ENCODE measurements around the gene SFTA2.
A peak's percentile ranks its signal among the peaks of the same experiment; 100 is the strongest.
"Not testable (repeated sequence)": the region's sequence is repeated elsewhere in the genome, so short reads cannot be mapped to it uniquely, and the experiment has no call there.

The SFTA2 gene

DNA sequence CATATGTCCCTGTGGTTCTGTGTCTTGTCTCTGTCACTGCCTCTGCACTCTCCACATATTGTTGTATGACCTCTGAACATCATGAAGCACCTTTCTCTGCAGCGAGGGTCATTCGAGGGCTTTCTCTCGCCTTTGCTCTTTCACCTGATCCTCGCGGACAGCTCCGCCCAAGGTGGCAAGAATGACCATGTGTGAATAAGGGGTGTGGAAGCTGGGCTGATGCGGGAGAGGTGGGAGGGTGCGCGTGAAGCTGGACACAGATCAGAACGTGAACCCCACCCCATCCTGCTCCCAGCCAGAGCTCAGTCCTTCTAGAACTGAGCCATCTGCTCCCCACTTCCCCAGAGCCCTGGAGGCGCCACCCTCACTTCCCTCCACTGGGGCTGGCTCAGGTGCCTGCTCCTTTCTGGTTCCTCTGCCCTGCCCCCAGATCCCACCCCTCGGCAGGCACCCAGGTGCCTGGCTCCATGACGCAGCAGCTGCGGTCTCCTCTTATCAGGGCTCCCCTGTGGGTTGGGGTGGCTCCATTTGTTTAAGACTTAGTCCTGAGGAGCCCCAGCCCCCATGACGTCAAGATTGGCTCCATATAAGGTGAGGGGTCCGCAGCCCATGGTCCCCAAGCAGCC, 8.5 kb upstream of the SFTA2 start, which contains the start of gene MUCL3:
MUCL3 (plus strand) TSS at position 613 of the 626 bp plus-strand sequence. CDS start 27 bp downstream, outside the sequence.
- DNase-seq = no peak

DNA sequence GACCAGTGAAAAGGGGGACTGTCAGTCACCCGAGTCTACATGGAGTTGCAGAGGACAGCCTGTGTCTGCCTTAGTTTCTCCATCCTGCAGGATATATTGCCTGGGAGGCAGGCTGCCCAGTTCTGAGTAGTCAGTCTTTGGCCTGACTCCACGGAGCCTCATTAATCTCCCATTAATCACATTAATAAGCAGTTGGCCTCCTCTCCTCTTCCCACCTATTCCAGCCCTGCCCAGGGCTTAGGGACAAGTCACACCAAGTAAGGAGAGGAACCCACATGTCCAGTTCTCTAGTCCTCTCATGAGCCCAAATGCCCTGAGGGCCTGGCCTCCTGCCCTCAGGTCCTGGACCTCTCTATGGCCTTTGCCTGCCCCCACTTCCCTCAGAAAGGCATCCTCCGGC, 7.5 kb upstream of the SFTA2 start:
- DNase-seq = no peak

DNA sequence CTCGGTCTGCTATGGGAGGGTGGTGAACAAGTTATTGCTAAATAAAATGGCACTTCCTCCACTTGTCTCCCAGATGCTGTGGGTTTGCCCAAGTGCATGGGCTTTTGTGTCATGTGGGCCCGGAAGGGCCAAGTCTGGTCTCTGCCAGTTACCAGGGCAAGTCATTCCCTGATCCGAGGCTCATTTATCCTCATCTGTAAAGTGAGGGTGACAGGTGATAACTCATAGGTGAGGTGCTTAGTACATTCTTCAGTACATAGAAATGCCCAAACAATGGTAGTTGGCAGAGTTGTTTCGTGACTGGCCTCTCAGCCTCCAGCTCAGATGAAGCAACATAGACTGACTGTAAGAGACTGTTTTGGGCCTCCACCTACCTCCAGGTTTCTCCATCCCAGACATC, 6.8 kb upstream of the SFTA2 start:
- no peak for DNase-seq

DNA sequence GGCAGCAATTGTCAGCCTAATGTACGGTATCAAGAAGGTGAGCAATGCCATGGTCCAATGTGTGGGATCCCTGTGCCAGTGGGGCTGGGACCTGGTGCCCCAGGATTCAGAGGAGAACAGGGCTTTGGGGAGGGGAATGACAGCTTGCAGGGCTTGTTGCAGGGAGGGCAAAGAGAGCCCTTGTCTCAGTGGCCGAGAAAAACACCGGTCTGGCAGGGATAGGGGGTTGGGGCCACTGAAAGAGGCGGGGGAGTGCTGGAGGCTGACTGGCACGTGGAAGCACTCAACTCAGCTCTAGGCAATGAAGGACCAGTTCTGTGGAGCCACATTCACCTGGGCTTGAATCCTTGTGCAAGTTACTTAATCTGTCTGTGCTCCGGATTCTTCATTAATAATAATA, 5.3 kb upstream of the SFTA2 start:
- DNase-seq = no peak

DNA sequence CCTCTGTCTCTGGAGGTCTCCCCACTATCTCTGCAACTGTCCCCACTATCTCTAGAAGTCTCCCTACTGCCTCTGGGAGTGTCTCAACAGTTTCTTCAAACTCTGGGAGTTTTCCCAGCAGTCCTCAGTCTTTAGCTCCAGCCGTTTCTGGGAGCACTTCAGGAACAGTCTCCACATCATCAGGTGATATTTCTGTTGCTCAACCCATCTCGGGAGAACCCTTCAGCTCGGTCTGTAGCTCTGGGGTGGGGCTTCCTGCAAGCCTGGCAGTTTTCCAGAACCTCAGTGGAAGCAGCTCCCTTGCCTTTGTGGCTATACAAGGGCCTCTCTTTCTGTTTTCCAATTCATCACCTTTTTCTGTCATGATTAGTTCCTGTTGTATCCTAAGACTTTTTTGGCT, 3.0 kb upstream of the SFTA2 start:
- no peak for DNase-seq

DNA sequence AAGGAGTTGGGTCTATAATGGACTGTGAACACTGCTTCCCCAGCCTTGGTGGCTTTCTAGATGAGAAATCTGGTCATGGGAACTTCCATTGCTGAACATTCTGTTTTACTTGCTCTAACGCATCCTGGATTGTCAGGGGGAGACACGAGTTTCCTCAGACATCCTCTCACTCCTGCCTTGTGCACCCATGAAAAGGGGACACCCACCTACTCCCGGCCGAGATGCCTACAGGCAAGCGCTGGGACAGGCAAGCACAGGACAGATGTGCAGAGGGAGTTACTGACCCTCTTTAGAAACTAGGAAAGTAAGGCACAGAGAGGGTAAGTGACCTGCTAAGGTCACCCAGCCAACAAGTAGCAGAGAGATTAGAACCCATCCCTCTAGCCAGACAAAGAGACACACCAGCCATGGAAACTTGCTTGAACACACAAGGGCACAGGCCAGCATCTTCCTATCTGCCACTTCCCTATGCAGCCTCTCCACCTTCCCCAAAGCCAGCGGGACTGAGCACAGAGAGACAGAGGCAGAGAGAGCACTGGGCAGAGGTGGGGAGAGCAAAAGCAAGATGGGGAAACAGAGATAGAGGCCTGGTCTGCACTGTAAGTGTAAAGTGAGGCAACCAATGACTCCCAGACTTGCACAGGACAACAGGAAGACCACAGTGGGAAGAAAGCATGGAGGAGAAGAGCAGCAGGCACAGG, 845 bp upstream of the SFTA2 start:
- no peak for DNase-seq

DNA sequence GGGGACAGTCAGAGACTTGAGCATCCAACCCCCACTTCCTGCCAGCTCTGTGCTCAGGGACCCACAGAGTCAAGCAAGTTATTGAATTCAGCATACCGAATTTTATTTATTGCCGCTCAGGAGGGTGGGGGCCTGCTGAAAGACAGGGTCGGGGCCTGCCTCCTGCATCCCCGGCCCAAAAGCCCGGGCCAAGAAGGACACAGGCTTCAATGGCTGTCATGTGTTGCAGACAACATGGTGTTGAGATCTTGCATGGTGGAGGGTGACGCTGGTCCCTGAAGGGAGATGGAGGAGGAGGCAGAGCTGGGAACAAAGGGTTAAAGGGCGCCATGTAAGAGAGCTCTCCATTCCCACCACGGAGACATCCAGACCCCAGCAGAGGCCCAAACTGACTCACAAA, 698 bp downstream of the SFTA2 start:
- no peak for DNase-seq

DNA sequence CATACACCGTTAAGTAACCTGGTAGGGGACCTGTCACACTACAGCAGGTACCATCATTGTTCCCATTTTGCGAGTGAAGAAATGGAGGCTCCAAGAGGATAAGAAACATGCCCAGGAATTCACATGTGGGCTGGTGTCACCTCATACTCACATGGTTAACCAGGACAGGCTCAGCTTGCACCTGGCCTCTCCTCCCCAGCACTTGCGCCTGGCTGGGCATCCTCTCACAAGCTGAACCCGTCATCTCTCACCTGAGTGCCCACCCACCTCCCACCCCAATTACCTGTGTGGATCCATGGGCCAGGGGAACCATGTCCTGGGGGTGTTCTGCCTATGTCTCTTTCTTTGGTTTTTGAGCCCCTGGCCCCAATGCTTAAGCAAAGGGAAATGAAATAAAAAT, 1.5 kb downstream of the SFTA2 start:
- DNase-seq = no peak

DNA sequence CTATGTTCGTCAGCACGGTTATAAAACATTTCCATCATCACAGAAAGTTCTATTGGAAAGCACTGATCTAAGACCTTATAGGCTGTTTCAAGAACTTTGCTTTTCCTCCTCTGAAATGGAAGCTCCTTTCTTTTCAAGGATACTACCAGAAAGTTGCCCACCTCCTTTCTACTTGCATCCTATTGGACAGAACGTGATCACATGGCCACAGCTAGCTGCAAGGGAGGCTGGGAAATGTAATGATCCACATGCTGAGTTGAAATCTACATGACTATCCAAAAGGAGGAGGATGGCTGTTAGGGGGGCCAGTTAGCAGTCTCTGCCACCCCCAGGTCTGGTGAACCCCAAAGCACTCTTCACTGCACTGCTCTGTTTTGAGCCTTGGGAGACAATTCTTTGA, 3.3 kb downstream of the SFTA2 start:
- DNase-seq = no peak

DNA sequence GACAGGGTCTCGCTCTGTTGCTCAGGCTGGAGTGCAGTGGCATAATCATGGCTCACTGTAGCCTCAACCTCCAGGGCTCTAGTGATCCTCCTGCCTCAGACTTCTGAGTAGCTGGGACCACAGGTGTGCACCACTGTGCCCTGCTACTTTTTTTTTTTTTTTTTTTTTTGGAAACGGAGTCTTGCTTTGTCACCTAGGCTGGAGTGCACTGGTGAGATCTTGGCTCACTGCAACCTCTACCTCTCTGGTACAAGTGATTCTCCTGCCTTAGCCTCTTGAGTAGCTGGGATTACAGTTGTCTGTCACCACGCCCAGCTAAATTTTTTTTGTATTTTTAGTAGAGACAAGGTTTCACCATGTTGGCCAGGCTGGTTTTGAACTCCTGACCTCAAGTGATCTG, 4.9 kb downstream of the SFTA2 start:
- not testable (repeated sequence) for DNase-seq

DNA sequence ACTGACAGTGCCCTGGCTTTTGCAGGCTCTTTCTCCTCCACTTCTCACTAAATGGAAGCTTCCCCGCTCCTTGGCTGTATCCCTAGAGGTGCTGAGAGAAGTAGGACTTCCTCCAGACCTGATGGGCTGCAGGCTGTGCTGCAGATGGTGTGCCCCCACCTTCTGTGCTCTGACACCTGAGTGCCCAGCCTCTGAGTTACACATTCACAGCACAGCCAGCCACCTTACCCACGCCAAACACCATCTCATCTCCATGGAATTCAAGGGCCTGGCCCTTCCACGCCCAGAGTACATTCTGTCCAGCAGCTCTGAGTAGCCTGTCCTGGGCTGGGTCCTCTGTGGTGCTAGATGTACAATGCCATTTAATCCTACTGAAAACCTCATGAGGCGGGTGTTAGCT, 5.3 kb downstream of the SFTA2 start:
- no peak for DNase-seq

DNA sequence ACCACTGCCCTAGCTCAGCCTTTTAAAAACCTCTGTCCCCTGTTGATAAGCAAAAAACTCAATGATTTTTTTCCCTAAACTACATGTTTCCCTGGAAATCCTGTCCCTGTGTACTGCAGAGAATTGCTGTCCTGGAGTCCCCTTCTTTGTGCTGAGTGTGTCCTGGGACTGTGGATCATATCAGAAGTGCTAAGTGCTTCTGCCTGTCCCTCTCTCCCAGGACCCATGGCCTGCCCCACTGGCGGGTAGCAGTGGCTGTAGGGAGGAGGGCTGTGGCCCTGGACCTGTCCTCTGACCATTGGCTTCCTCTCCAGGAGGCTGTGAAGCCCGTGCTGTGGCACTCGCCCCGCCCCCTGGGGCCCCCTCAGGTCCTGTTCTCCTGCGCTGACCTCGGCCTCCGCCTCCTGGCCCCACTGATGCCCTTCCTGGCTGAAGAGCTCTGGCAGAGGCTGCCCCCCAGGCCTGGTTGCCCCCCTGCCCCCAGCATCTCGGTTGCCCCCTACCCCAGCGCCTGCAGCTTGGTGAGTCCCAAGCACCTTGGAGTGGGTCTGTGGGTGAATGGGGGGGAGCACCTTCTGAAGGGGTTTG, 7.8 kb downstream of the SFTA2 start:
- DNase-seq = not testable (repeated sequence)

DNA sequence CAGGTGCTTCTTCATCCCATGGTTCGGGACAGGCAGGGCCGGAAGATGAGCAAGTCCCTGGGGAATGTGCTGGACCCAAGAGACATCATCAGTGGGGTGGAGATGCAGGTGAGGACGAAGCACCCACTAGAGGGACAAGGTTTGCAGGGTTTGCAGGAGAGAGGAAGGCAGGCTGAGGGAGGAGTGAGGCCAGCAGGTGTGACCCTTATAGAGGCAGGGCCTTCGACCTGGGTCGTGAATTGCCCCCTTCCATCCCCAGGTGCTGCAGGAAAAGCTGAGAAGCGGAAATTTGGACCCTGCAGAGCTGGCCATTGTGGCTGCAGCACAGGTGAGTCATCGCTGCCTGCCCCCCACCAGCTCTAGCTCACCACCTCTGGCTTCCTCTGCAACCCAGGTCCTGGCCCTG, 9.5 kb downstream of the SFTA2 start:
- no peak for DNase-seq

DNA sequence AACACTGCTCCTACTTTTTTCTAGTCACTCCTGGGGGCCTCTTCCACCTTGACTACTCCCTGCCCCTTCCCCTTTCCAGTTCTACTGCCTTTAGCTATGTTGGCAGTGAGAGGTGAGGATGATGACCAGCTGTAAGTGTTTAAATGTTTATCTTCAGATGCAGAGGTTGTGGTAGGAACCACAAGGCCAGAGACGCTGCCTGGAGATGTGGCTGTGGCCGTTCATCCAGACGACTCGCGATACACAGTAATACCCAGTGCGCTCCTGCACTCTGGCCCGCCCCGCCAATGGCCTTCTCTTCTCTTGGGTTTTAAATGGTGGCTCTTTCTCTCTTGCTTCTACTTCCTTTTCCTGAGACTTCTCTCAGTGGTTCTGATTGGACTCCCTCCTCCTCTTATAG, 13.3 kb downstream of the SFTA2 start:
- no peak for DNase-seq

DNA sequence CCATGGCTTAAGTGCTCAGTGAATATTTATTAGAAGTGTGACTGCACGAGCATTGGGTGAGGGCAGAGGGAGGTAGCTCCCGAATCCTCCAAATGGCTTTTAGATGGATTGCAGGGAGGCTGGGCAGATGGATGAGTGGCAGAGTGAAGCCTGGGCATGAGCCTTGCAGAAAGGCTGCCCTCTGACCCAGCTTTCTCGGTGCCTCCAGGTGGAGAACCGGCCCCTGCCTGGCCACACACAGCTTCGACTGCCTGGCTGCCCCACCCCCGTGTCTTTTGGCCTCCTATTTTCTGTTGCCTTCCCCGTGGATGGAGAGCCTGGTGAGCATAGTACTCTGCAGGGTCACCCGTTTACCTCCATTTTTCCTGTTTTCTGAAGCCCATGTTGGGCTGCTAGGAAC, 14.5 kb downstream of the SFTA2 start:
- no peak for DNase-seq

DNA sequence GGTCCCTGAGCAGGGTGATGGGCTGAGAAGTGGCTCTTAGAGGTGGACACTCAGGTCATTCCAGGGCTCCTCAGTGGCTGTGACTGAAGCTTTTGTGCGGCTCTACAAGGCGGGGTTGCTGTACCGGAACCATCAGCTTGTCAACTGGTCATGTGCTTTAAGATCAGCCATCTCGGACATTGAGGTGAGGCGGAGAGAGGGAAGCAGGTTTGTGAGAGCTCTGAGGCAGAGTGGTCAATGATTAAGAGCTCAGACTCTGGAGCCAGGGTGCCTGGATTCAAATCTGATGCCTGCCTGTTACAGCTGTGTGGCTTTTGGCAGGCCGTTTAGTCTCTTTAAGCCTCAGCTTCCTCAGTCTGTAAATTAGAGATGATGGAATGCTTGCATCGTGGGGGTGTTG, 14.9 kb downstream of the SFTA2 start:
- DNase-seq = no peak

DNA sequence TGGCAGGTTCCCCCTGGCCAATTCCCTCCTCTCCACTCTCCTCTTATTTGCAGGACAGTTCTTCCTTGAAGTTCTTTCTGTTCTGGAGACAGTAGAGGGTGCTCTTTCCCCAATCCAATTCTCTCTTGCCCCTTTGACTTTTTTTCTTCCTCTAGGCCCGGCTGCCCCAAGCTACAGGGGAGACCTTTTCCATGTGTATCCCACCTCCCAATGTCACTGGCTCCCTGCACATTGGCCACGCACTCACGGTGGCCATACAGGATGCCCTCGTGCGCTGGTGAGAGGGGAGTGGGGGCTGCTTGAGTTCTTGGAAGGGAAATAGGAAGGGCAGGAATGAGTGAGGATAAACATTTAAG, 16.4 kb downstream of the SFTA2 start:
- DNase-seq = no peak

DNA sequence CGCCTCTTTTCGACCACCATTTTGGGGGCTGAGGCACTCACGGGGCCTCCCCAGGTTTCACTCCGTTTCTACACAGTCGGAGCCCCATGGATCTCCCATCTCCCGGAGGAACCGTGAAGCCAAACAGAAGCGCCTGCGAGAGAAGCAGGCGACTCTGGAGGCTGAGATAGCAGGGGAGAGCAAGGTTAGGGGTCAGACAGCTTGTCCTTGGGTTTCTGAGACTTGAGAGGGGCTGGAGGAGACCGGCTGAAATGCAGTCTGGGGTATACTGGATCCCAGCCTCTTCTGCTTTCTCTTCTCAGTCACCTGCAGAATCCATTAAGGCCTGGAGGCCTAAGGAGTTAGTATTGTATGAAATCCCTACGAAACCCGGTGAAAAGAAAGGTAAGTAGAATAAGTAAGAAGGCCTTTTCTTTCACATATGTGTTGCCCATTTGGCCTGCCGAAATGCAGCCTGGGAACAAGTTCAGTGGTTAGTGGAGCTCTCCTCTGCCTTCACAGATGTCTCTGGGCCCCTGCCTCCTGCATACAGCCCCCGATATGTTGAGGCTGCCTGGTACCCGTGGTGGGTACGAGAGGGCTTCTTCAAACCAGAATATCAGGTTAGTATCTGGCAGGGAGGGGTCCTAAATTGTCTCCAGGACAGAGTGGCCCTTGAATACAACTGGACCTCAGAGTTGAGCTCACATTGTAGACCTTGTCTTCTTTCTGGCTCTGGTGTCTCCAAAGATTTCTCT, 16.9 kb downstream of the SFTA2 start:
- DNase-seq = peak; percentile 65

DNA sequence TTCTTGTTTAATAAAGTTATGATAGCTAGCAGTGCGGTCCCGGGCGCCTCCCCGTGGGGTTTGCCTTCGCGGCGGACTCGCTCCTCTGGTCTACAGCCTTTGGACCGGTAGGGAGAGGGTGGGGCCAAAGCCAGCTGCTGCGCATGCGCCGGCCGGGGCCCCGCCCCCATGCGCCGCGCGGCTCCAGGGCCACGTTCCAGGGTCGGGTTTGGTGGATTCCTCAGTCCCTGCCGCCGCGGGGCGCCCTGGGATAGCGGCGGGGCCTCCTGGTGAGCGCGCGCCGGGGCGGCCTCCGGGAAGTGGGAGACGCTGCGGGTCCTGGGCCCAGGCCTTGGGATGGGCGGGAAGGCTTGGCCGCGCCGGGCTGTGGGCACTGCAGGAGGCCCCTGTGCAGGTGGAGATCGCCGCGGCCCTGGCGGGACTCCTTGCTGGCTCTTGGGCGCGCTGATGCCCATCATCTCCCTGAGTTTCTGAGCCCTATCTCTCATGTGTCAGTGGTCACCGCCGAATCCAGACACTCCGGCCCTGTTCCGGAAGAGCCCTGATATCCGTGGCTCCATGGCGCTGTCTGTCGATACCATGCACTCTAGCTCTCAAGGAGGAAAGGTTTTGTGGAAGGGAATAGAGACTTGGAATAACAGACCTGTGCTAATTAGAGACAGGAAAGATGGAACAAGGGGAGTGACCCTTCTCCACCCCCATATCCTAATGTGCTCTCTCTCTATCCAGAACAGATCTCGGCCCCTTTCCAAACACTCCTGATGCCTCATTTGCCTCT, 17.7 kb downstream of the SFTA2 start, which contains the start of gene VARS2:
VARS2 (plus strand) TSS at position 163 of the 778 bp plus-strand sequence; CDS start at position 762, 599 bp downstream.
- DNase-seq = peak; percentile 96

DNA sequence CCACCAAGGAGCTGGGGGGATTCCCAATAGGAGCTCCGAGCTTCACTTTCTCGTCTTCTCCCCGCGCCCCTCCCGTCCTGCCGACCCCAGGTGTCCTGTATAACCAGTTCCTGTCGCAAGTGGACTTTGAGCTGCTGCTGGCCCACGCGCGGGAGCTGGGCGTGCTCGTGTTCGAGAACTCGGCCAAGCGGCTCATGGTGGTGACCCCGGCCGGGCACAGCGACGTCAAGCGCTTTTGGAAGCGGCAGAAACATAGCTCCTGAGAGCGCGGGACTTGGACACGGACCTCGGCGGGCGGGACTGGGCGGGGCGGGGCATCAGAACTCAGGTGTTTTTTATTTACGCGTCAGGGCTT, 18.3 kb downstream of the SFTA2 start:
- DNase-seq = no peak

DNA sequence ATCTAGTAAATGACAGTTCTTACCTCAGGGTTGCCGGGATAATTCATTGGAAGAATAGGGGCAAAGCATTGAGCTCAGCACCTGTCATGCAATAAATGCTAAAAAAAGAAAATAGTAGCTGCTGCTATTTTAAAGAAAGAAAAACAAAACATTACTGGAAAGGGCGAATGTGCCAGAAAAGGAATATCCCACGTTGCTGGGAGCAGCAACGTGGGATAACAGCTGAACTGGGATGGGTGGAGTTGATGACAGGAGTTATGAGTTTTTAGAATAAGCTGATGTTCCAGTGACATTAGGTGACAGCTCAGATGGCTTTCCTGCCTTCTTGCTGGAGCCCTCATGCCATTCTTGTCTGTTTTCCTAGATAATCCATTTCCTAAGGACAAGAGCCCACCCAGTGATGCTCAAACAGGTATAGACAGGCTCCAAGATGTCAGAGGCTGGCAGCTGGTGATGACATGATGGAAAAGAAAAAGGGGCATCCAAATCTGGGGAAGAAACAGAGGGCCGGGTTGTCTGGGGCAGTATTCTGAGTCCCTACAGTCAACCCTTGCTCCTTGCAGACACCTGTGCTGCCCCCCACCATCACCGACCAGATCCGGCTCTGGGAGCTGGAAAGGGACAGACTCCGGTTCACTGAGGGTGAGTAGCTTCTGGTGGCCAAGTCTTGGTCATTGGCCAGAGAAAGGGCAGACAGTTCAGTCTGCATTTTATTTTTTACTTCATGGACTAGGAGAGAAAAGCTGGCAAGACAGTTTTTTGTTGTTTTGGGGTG, 19.0 kb downstream of the SFTA2 start:
- DNase-seq = no peak

DNA sequence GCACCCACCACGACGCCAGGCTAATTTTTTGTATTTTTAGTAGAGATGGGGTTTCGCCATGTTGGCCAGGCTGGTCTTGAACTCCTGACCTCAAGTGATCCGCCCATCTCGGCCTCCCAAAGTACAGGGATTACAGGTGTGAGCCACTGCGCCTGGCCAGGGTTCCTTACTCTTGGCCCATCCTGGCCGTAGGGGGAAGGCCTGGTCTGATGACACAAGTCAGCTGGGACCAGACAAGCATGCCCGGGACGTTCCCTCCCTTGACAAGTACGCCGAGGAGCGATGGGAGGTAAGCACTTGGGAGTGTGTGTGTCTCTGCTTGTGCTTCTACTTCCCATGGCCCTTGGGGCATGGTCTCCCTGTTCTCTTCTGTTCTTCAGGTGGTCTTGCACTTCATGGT, 21.5 kb downstream of the SFTA2 start:
- not testable (repeated sequence) for DNase-seq
